HG03064 (cell line): ENCODE results near the gene MYOCOS.
"Not testable (repeated sequence)": the region's sequence is repeated elsewhere in the genome, so short reads cannot be mapped to it uniquely, and the experiment has no call there.

Experiments
- ATAC-seq: cut with Tn5 transposase; IDR thresholded peaks from one replicate; pipeline ENCODE4 v1.9.1; 2021; ENCODE audit warnings: low read depth; ENCODE audit not compliant: unreplicated experiment

Gene MYOCOS

DNA sequence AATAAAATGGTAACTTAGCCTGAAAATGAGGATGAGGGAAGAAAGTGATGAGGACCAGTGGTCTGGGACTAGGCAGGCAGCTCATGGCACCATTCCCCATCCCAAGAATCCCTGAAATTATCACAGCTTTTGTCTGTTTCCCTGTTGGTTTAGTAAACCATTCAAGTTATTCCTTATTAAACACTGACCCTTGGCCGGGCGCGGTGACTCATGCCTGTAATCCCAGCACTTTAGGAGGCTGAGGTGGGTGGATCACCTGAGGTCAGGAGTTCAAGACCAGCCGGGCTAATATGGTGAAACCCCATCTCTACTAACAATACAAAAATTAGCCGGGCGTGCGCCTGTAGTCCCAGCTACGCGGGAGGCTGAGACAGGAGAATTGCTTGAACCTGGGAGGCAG, 34.2 kb downstream of the MYOCOS start:
- ATAC-seq: not testable (repeated sequence)

DNA sequence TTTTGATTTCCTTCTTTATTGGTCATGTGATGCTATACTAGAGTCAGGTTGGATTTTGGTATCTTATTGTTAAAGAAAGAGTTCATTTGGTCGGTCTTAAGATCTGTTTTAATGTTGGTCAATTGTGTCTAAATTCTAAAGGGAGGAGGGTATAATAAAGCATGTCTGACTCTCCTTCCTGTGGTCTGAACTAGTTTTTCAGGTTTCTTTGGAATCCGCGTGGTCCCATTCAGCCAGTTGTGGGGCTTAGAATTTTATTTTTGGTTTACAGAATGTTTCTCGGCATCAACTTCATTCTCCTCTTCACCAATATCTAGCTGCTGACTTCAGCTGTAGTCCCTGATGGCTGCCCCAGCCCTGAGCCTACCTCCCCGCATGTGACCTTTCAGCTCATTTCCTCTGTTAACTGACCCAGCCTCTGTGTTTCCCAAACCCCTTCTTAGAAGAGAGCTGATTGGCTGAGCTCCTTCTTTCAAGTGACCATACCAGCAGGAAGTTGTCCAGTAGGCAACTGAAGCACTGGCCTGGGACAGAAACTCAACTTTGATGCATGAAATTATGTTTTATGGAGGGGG, 39.1 kb downstream of the MYOCOS start:
- no peak for ATAC-seq

DNA sequence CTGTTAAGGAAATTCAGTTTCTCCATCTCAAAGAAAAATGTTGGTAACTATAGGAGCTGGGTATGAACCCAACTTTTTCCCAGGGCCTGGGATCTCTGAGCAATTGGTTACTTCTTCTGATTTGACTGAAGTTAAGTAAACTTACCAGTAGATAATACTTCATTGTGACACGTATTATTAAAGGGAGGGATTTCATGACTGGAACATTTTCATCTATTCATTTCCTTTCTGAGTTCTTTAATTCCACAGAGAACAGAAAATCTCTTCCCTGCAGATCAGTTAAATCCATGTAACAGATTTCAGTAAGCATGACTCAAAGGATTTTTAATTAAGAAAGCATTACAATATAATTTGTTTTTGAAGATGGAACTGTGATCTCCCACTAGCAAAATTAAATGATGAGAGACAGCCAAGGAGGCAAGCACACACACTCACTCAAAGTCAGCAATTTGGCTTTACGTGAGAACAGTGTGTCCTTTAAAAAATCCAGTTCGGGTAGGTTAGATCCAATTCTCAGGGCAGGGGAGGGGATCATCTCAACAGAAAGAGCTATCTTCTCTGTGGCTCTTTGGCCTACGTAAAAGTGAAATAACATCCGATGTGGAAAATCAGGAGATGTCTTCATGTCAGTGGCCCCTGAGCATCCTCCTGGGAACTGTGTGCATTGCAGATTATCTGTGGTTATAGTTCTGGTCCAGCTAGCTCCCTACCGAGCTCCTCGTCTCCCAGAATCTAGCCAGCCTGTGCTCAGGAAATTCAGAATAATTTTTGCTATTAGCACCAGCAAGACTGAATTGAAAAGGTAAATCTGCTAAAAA, 41.2 kb downstream of the MYOCOS start:
- no peak for ATAC-seq

DNA sequence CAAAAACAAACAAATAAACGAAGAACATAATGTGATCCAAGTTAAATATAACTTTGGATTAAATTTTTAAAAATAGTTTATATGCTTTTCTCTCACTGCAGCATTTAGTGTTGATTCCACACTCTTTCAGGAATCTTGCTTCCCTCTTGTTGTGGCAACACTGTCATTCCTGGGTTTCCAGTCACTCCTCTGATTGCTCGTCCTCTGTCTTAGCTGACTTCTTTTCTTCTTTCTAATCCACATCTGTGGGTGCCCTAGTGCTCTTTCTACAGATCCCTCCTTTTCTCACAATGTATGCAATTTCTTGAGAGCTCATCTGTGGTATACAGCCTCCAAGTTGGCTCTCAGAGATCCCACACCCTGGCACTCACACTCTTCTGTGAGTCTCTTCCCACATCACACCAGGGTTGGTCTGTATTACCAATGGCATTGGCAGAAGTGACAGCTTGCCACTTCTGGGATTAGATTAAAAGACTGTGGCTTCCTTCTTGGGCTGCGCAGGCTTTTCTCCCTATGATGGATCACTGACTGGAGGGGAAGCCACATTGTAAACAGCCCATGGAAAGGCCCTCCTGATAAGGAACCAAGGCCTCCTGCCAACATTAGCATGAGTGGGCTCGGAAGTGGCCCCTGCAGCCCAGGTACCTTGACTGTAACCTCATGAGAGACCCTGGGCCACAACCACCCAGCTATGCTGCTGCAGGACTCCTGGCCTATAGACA, 42.0 kb downstream of the MYOCOS start:
- no peak for ATAC-seq

DNA sequence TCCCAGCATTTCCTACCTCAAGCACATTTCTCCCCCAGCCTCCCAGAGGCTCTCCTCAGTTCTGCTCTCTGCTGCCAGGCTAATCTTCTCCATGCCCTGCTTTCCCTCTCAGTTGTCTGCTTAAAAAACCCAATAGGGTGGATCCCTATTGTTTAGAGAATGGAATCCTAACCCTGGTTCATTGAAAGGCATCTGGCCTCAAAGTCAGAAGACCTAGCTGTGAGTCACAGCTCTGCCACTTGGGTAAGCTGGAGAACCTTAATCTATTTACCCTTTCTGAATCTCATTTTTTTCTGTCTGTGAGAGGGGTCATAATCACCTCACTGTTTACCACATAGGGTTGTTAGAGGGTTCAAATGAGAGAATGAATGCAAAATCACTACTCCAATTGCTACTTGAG, 42.9 kb downstream of the MYOCOS start:
- ATAC-seq: no peak

DNA sequence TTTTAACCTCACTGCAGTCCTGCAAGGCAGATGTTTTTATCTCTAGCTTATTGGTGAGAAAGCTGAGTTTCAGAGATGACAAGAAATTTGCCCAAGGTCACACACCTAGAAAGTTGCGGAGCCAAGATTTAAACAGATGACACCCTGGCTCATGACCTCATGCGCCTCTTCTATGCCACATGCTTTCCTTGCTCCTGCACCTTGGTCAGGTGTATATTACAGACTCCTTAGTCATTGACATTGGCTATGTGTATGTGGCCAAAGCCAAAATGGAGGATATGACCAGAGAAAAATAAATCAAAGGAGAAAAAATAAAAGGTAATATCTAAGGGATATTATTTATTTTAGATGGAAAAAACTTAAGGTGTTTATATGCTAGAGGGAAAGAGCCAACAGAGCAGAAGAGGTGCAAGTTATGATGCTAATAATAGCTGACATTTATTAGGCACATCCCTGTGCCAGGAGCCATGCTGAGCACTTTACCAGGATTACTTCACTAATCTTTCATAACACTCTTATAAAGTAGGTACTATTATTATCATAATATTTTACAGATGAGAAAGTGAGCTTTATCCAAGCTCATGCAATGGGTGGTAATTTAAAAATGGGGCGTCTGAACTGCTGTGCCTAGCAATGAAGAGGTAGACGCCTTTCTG, 44.2 kb downstream of the MYOCOS start:
- ATAC-seq: no peak

DNA sequence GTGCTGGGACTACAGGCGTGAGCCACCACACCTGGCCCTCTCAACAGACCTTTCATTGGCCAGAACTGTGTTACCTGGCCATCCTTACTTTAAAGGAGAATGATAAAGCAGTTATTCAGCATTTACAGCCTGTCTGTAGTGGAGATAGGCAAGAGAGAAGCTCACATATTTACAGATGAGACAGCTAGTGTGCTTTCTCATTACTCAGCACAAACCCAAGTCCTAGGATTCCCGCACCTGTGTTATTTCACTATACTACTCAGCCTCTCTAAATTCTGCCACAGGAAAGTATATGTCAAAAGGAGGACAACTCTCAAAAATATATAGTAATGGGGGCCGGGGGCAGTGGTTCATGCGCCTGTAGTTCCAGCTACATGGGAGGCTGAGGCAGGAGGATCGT, 46.3 kb downstream of the MYOCOS start:
- no peak for ATAC-seq

DNA sequence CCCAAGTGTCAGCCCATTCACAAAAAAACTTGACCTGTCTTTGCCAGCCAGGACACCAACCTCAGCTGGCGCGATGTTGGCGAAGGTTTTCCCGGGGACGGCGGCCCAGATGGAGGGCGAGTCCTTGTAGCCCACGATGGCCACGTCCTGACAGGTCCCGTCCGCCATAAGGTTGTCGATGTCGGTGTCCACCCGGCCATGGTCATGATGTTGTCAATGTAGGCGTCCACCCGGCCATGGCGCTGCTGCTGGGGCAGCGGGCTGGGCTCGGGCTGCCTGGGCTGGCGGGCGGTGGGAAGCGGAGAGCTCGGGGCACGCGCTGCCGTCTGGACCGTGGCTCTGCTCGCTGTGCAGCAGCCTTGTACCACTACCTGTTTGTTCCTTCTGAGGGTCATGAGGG, 48.7 kb downstream of the MYOCOS start:
- no peak for ATAC-seq

DNA sequence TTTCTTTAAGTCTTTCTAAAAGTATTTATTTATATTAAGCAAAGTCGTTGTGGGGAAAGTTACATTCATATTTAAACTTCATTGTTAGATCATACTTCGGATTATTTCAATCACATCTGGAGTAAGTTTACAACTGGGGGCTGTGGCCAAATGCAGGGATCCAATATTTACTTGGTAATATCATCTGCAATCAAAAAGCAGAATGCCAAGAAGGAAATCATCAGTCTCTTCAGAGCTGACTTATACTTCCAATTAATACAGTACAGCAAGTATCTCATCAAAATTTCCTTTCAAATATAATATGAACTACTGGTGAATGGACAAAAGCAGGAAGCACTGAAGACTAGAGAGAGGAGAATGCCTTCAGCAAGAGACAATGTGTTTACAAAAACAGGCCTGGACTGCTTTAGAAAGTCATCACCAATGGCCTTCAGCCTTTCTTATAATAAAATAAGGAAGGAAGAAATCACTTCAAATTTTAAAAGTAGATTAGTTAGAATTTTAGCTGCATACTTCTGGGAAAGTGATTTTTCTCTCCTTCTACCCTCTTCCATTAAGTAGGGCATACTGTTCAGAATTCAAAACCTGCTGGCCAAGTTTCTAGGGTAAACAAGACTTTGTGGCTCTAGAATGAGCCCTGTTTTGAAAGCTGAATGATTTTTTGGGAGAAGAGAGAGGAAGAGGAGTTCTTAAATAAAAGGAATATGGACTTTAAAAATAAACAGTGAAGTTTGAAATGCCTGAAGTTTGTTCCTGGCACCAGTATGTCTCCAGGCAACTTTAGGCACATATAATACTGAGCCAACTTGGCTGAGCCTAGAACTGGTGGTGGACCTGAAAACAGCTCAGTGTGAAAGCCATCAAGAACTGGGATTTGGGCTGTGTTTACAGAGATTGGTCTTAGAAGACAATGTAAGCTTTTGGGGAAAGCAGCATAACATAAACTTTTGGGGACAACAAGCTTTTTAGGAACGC, 52.7 kb downstream of the MYOCOS start:
- ATAC-seq: no peak
